Measurements from ENCODE around the gene MMP28. TPM values are rescaled to one million over a fixed set of nuclear protein-coding genes. Genes with fewer than 3 reads are reported as not detected.

The MMP28 gene
- total RNA-seq, 4 donors from 2014 or later, result 104 to 368 (median 128) TPM

DNA sequence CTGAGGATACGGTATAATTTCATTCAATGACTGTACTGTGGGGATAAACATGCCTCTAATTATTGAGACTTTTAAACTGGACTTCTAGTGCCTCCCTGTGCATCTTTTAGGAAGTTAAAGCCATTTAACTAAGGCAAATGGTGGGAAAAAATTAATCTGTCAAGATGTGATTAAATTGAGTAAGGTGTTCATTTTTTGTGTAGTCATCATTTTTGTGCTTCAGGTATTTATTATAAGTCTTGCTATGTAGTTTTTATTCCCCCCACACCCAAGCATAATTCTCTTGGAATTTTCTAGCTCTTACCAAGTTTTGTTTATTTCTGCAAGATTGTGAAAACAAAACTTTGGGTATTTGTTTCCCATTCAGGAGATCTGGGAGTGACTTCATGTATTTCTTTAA lies 24.0 kb upstream of the MMP28 start:
- H3K9me3 ChIP-seq, result no peaks in the 10 kb centered on the region
- peaks cover 0 to 33% (median 8%) of the 10 kb centered on the region in 4 donors for H3K4me1 ChIP-seq
- intact Hi-C loops (cut with DNase I; ENCODE audit: low total_unique reads) (no loop called here), in situ Hi-C loops (cut with MboI; ENCODE audit: low pct_ligation_motif_present in 1 of 4, low pct_unique_long_range_greater_than_20kb in 1 of 4, low sequenced_read_pairs in 3 of 4) (loop anchor here in 1 of 4 donors (10.0 kb wide), 1 partner anchor 55 kb away; the partner anchor contains the start of gene C17orf50)
- H3K36me3 ChIP-seq, result peaks cover 0 to 61% (median 29%) of the 10 kb centered on the region in 4 donors
- H3K4me3 ChIP-seq, result no peak overlapping the region
- H3K27me3 ChIP-seq, result no peaks in the 10 kb centered on the region
- TF ChIP-seq POLR2A (IDR thresholded peaks at IDR 0.05), result no peak
- no peak for TF ChIP-seq EP300 (IDR thresholded peaks at IDR 0.05; ENCODE audit: low read depth)
- TF ChIP-seq, protein P1, sequence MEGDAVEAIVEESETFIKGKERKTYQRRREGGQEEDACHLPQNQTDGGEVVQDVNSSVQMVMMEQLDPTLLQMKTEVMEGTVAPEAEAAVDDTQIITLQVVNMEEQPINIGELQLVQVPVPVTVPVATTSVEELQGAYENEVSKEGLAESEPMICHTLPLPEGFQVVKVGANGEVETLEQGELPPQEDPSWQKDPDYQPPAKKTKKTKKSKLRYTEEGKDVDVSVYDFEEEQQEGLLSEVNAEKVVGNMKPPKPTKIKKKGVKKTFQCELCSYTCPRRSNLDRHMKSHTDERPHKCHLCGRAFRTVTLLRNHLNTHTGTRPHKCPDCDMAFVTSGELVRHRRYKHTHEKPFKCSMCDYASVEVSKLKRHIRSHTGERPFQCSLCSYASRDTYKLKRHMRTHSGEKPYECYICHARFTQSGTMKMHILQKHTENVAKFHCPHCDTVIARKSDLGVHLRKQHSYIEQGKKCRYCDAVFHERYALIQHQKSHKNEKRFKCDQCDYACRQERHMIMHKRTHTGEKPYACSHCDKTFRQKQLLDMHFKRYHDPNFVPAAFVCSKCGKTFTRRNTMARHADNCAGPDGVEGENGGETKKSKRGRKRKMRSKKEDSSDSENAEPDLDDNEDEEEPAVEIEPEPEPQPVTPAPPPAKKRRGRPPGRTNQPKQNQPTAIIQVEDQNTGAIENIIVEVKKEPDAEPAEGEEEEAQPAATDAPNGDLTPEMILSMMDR (IDR thresholded peaks at IDR 0.05), result no peak
- no peak for TF ChIP-seq POLR2AphosphoS5 (IDR thresholded peaks at IDR 0.05)
- no peak for DNase-seq
- H3K27ac ChIP-seq, result no peak overlapping the region
- WGBS, 2 donors (ENCODE audit: low coverage in 1 of 2), result 68 to 83% methylated on average over 1 of the region's 1 CpG

DNA sequence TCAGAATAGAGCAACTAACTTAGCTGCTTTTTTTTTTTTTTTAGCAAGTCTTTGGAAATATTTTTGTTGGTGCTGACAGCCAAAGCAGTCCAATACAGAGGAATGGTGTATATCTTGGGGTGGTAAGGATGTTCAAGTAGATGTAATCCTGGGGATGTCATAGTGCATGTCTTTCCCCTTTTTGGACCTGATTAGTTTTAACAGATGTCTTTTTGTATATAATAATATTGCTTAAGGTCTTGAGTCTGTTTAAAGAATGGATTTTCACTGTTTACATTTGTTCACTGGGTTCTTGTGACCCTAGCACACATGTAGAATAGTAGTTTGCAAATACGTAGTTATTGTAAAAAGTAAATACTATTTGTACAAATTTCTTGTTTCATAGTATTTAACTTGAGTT lies 21.8 kb upstream of the MMP28 start:
- 64% methylated on average over 1 of the region's 1 CpG for WGBS, 2 donors (ENCODE audit: low coverage in 1 of 2)
- intact Hi-C loops (cut with DNase I; ENCODE audit: low total_unique reads) (no loop called here), in situ Hi-C loops (cut with MboI; ENCODE audit: low pct_ligation_motif_present in 1 of 4, low pct_unique_long_range_greater_than_20kb in 1 of 4, low sequenced_read_pairs in 3 of 4) (loop anchor here in 1 of 4 donors (10.0 kb wide), 1 partner anchor 52 kb away; the partner anchor contains the start of gene C17orf50)
- Histone ChIP-seq H3K4me1 (peaks cover 0 to 43% (median 8%) of the 10 kb centered on the region in 4 donors), H3K9me3 (no peaks in the 10 kb centered on the region), H3K4me3 (no peak overlapping the region), H3K27ac (no peak overlapping the region), H3K27me3 (no peaks in the 10 kb centered on the region), H3K36me3 (peaks cover 0 to 42% (median 18%) of the 10 kb centered on the region in 4 donors)
- DNase-seq, result no peak
- TF ChIP-seq POLR2A (IDR thresholded peaks at IDR 0.05) (no peak), POLR2AphosphoS5 (IDR thresholded peaks at IDR 0.05) (no peak), EP300 (IDR thresholded peaks at IDR 0.05; ENCODE audit: low read depth) (no peak)
- TF ChIP-seq, protein P1 (IDR thresholded peaks at IDR 0.05), result no peak

DNA sequence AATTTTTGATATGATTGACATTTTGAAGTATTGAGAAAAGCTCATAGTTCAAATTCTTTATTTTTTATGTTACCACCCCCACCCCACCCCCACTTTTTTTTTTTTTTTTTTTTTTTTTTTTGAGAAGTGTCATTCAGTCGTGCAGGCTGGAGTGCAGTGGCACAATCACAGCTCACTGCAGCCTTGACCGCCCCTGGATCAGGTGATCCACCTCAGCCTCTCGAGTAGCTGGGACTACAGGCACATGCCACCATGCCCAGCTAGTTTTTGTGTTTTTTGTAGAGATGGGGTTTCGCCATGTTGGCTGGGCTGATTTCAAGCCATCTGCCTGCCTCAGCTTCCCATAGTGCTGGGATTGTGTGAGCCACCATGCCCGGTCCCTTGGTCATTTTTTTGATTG lies 21.3 kb upstream of the MMP28 start:
- in situ Hi-C loops (cut with MboI; ENCODE audit: low pct_ligation_motif_present in 1 of 4, low pct_unique_long_range_greater_than_20kb in 1 of 4, low sequenced_read_pairs in 3 of 4) (loop anchor here in 1 of 4 donors (10.0 kb wide), 1 partner anchor 52 kb away; the partner anchor contains the start of gene C17orf50), intact Hi-C loops (cut with DNase I; ENCODE audit: low total_unique reads) (no loop called here)
- Histone ChIP-seq H3K36me3 (peaks cover 0 to 40% (median 16%) of the 10 kb centered on the region in 4 donors), H3K4me1 (peaks cover 0 to 47% (median 11%) of the 10 kb centered on the region in 4 donors), H3K27ac (no peak overlapping the region), H3K9me3 (no peaks in the 10 kb centered on the region), H3K4me3 (no peak overlapping the region), H3K27me3 (no peaks in the 10 kb centered on the region)
- 81 to 100% methylated on average over 1 to 5 of the region's 5 CpGs for WGBS, 2 donors (ENCODE audit: low coverage in 1 of 2)
- DNase-seq, result no peak
- TF ChIP-seq EP300 (IDR thresholded peaks at IDR 0.05; ENCODE audit: low read depth) (no peak), POLR2AphosphoS5 (IDR thresholded peaks at IDR 0.05) (no peak), POLR2A (IDR thresholded peaks at IDR 0.05) (no peak)
- TF ChIP-seq, protein P1 (IDR thresholded peaks at IDR 0.05), result no peak

DNA sequence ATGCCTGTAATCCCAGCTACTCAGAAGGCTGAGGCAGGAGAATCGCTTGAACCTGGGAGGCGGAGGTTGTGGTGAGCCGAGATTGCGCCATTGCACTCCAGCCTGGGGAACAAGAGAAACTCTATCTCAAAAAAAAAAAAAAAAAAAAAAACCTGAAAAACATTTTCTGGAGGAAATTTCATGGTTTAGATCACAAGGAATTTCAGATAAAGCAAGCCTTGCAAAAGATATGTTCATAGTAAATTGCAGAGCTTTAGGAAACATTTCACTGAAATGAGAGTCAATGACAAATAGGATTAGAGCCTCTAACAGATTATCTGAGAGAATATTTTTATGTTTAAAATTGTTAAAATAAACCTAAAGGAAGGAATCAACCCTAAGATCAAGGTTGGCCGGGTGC lies 17.0 kb upstream of the MMP28 start:
- intact Hi-C loops (cut with DNase I; ENCODE audit: low total_unique reads) (no loop called here), in situ Hi-C loops (cut with MboI; ENCODE audit: low pct_ligation_motif_present in 1 of 4, low pct_unique_long_range_greater_than_20kb in 1 of 4, low sequenced_read_pairs in 3 of 4) (loop anchor here in 1 of 4 donors (10.0 kb wide), 1 partner anchor 48 kb away; the partner anchor contains the start of gene C17orf50)
- Histone ChIP-seq H3K9me3 (no peaks in the 10 kb centered on the region), H3K27me3 (no peaks in the 10 kb centered on the region), H3K4me3 (no peak overlapping the region), H3K36me3 (peaks cover 0 to 3% (median 0%) of the 10 kb centered on the region in 4 donors), H3K4me1 (peaks cover 10 to 71% (median 33%) of the 10 kb centered on the region in 4 donors), H3K27ac (no peak overlapping the region)
- no peak for DNase-seq
- TF ChIP-seq, protein P1 (IDR thresholded peaks at IDR 0.05), result no peak
- TF ChIP-seq EP300 (IDR thresholded peaks at IDR 0.05; ENCODE audit: low read depth) (no peak), POLR2AphosphoS5 (IDR thresholded peaks at IDR 0.05) (no peak), POLR2A (IDR thresholded peaks at IDR 0.05) (no peak)
- WGBS, 2 donors (ENCODE audit: low coverage in 1 of 2), result 87 to 93% methylated on average over 5 of the region's 5 CpGs

All from transverse colon (tissue), 4 donors.